HCT116 (cell line): ENCODE data around the gene ANXA2R.

Experiments
- CBX3 ChIP-seq: IDR thresholded peaks from 2 replicates; pipeline ENCODE4 v1.6.1; 2012; ENCODE audit warnings: low read depth
- CEBPB ChIP-seq: IDR thresholded peaks from 2 replicates; pipeline ENCODE4 v1.6.1; 2012; ENCODE audit warnings: low read depth
- CTCF ChIP-seq, 3 experiments: fragments of 200-600 bp in 1 of 3; sonication (generic) in 1 of 3; IDR thresholded peaks in 2 of 3; conservative IDR thresholded peaks in 1 of 3; 2 replicates each; pipeline ENCODE4 v1.5.1; 2012 to 2017; ENCODE audit warnings: low read depth in 2 of 3, low read length in 2 of 3, antibody characterized with exemption in 1 of 3, borderline replicate concordance in 1 of 3, control low read depth in 1 of 3, mild to moderate bottlenecking in 1 of 3, mixed read lengths in 1 of 3, mixed run types in 1 of 3, moderate library complexity in 1 of 3; ENCODE audit not compliant: insufficient read depth in 1 of 3
- EGR1 ChIP-seq: IDR thresholded peaks from 2 replicates; pipeline ENCODE4 v1.6.1; 2012; ENCODE audit warnings: low read depth
- ELF1 ChIP-seq: IDR thresholded peaks from 2 replicates; pipeline ENCODE4 v1.6.1; 2012; ENCODE audit warnings: low read depth, borderline replicate concordance
- EZH2 ChIP-seq: fragments of 200-600 bp; sonication (generic); IDR thresholded peaks from 2 replicates; pipeline ENCODE4 v1.6.1; 2017; ENCODE audit warnings: antibody characterized with exemption, mixed run types
- EZH2phosphoT487 ChIP-seq: fragments of 200-600 bp; IDR thresholded peaks from 2 replicates; pipeline ENCODE4 v1.6.1; 2018; ENCODE audit warnings: antibody characterized with exemption, borderline replicate concordance
- JUND ChIP-seq: IDR thresholded peaks from 2 replicates; pipeline ENCODE4 v1.6.1; 2012
- MAX ChIP-seq: IDR thresholded peaks from 2 replicates; pipeline ENCODE4 v1.6.1; 2012
- POLR2AphosphoS5 ChIP-seq: IDR thresholded peaks from 2 replicates; pipeline ENCODE4 v1.6.1; 2011; ENCODE audit warnings: mild to moderate bottlenecking, low read depth, low read length, moderate library complexity
- REST ChIP-seq: IDR thresholded peaks from 2 replicates; pipeline ENCODE4 v1.6.1; 2012; ENCODE audit warnings: low read depth
- SIN3A ChIP-seq: IDR thresholded peaks from 2 replicates; pipeline ENCODE4 v1.6.1; 2012; ENCODE audit warnings: low read depth
- TCF7L2 ChIP-seq: IDR thresholded peaks from 2 replicates; pipeline ENCODE4 v1.7.0; 2011; ENCODE audit warnings: borderline replicate concordance, inconsistent platforms; ENCODE audit not compliant: insufficient read depth, insufficient read length; ENCODE audit errors: extremely low read depth
- ZBTB33 ChIP-seq: IDR thresholded peaks from 2 replicates; pipeline ENCODE4 v1.6.1; 2011; ENCODE audit warnings: mild to moderate bottlenecking, low read length, moderate library complexity; ENCODE audit not compliant: insufficient replicate concordance; ENCODE audit errors: extremely low read depth

GRCh38 chr5:43007911-43008362 lies 32.2 kb downstream of the ANXA2R start:
- TF ChIP-seq CTCF (IDR thresholded peaks at IDR 0.05 in 2 of 3, conservative IDR thresholded peaks at IDR 0.05 in 1 of 3; ENCODE audit: borderline replicate concordance in 1 of 3, insufficient read depth in 1 of 3, low read depth in 2 of 3, low read length in 2 of 3) (no peak), EZH2 (no peak), POLR2AphosphoS5 (no peak), CBX3 (no peak), ZBTB33 (no peak), TCF7L2 (no peak), ELF1 (no peak), SIN3A (no peak), REST (no peak), EGR1 (no peak), EZH2phosphoT487 (no peak), MAX (no peak), CEBPB (no peak), JUND (no peak)
